Urinary bladder (tissue), 4 donors: Measurements from ENCODE around the gene EPYC. TPM values are rescaled to one million over a fixed set of nuclear protein-coding genes. Genes with fewer than 3 reads are reported as not detected.
A peak's percentile ranks its signal among the peaks of the same experiment; 100 is the strongest.
"Not testable (repeated sequence)": the region's sequence is repeated elsewhere in the genome, so short reads cannot be mapped to it uniquely, and the experiment has no call there.

Experiments
- DNase-seq: peaks from one replicate; pipeline ENCODE4 v3.0.0-alpha.2; 2015; ENCODE audit errors: extremely low spot score
- H3K27ac ChIP-seq: one replicate; pipeline ENCODE4 v1.5.1; 2013; ENCODE audit warnings: low read depth, mild to moderate bottlenecking, moderate library complexity
- H3K36me3 ChIP-seq: one replicate; pipeline ENCODE4 v1.6.1; 2013; ENCODE audit warnings: mild to moderate bottlenecking, moderate library complexity; ENCODE audit not compliant: insufficient read depth
- H3K4me1 ChIP-seq: one replicate; pipeline ENCODE4 v1.6.1; 2013; ENCODE audit warnings: mild to moderate bottlenecking, moderate library complexity; ENCODE audit not compliant: insufficient read depth
- H3K4me3 ChIP-seq: one replicate; pipeline ENCODE4 v1.5.1; 2013; ENCODE audit warnings: low read depth, low read length
- WGBS: extraction: QIAGEN DNeasy Blood & Tissue Kit; methylation state at CpG from one replicate; pipeline ENCODE4 v1.1.7; 2013; 5-methylcytosine and 5-hydroxymethylcytosine counted together
- polyA plus RNA-seq: library from polyadenylated mRNA; stranded (reverse); fragments of 200-250 nt; gene quantifications from one replicate; pipeline ENCODE4 v1.2.3, GENCODE V29; 2013
- total RNA-seq: library from RNA; depleted of rRNA; stranded (reverse); fragments of >200 nt; gene quantifications from one replicate; pipeline ENCODE4 v1.2.3, GENCODE V29; 2014
- donor health status: healthy with polysubstance abuse.
- donor health status: healthy.

EPYC gene
- total and polyA plus RNA-seq, 2 donors: 1.2 TPM; not detected in 1

- DNase-seq: no peak
- H3K36me3 ChIP-seq: no peaks in the 10 kb centered on the region
- no peaks in the 10 kb centered on the region for H3K4me1 ChIP-seq
- H3K4me3 ChIP-seq: no peak overlapping the region
- WGBS: 56% methylated on average over 1 of the region's 1 CpG
- H3K27ac ChIP-seq: no peak overlapping the region
Observed at GRCh38 chr12:91009319-91009950, 4.7 kb upstream of the EPYC start.

- 86% methylated on average over 2 of the region's 2 CpGs for WGBS
- no peaks in the 10 kb centered on the region for H3K36me3 ChIP-seq
- no peak overlapping the region for H3K4me3 ChIP-seq
- H3K4me1 ChIP-seq: no peaks in the 10 kb centered on the region
- no peak for DNase-seq
- no peak overlapping the region for H3K27ac ChIP-seq
Observed at GRCh38 chr12:91007531-91008290, 2.9 kb upstream of the EPYC start.

- Histone ChIP-seq H3K4me1 (no peaks in the 10 kb centered on the region), H3K27ac (no peak overlapping the region), H3K4me3 (no peak overlapping the region), H3K36me3 (no peaks in the 10 kb centered on the region)
- no peak for DNase-seq
Observed at GRCh38 chr12:91003737-91004136, 1.0 kb downstream of the EPYC start.

- no peak overlapping the region for H3K27ac ChIP-seq
- no peaks in the 10 kb centered on the region for H3K36me3 ChIP-seq
- H3K4me3 ChIP-seq: no peak overlapping the region
- DNase-seq: no peak
- WGBS: 33% methylated on average over 1 of the region's 1 CpG
- H3K4me1 ChIP-seq: no peaks in the 10 kb centered on the region
Observed at GRCh38 chr12:91001306-91001705, 3.5 kb downstream of the EPYC start.

GRCh38 chr12:90999966-91000365 lies 4.8 kb downstream of the EPYC start:
- H3K27ac ChIP-seq: no peak overlapping the region
- H3K36me3 ChIP-seq: no peaks in the 10 kb centered on the region
- 81% methylated on average over 2 of the region's 2 CpGs for WGBS
- H3K4me1 ChIP-seq: no peaks in the 10 kb centered on the region
- no peak overlapping the region for H3K4me3 ChIP-seq
- DNase-seq: no peak

- 98% methylated on average over 2 of the region's 2 CpGs for WGBS
- no peaks in the 10 kb centered on the region for H3K4me1 ChIP-seq
- no peak for DNase-seq
- H3K27ac ChIP-seq: no peak overlapping the region
- no peak overlapping the region for H3K4me3 ChIP-seq
- no peaks in the 10 kb centered on the region for H3K36me3 ChIP-seq
Observed at GRCh38 chr12:90999527-90999926, 5.2 kb downstream of the EPYC start.

- Histone ChIP-seq H3K36me3 (no peaks in the 10 kb centered on the region), H3K4me3 (no peak overlapping the region), H3K27ac (no peak overlapping the region), H3K4me1 (no peaks in the 10 kb centered on the region)
- 63% methylated on average over 2 of the region's 2 CpGs for WGBS
- DNase-seq: no peak
Observed at GRCh38 chr12:90995010-90995409, 9.8 kb downstream of the EPYC start.

- H3K4me3 ChIP-seq: no peak overlapping the region
- no peak for DNase-seq
- WGBS: 91% methylated on average over 3 of the region's 3 CpGs
- H3K27ac ChIP-seq: no peak overlapping the region
- no peaks in the 10 kb centered on the region for H3K4me1 ChIP-seq
- H3K36me3 ChIP-seq: no peaks in the 10 kb centered on the region
Observed at GRCh38 chr12:90991952-90992465, 12.8 kb downstream of the EPYC start.

GRCh38 chr12:90990611-90991010 lies 14.2 kb downstream of the EPYC start:
- H3K4me1 ChIP-seq: no peaks in the 10 kb centered on the region
- no peak overlapping the region for H3K27ac ChIP-seq
- no peaks in the 10 kb centered on the region for H3K36me3 ChIP-seq
- 58% methylated on average over 3 of the region's 3 CpGs for WGBS
- H3K4me3 ChIP-seq: no peak overlapping the region
- DNase-seq: no peak

- Histone ChIP-seq H3K27ac (no peak overlapping the region), H3K4me1 (no peaks in the 10 kb centered on the region), H3K4me3 (no peak overlapping the region), H3K36me3 (no peaks in the 10 kb centered on the region)
- WGBS: 89% methylated on average over 1 of the region's 1 CpG
- peak; percentile 45 for DNase-seq
Observed at GRCh38 chr12:90989686-90990111, 15.1 kb downstream of the EPYC start.

- no peak for DNase-seq
- Histone ChIP-seq H3K27ac (no peak overlapping the region), H3K4me3 (no peak overlapping the region), H3K4me1 (no peaks in the 10 kb centered on the region), H3K36me3 (no peaks in the 10 kb centered on the region)
- 97% methylated on average over 1 of the region's 1 CpG for WGBS
Observed at GRCh38 chr12:90987520-90987919, 17.3 kb downstream of the EPYC start.

- 97% methylated on average over 1 of the region's 1 CpG for WGBS
- no peak for DNase-seq
Observed at GRCh38 chr12:90987101-90987500, 17.7 kb downstream of the EPYC start.

GRCh38 chr12:90985331-90985730 lies 19.4 kb downstream of the EPYC start:
- WGBS: 96% methylated on average over 3 of the region's 3 CpGs
- H3K4me1 ChIP-seq: not testable (repeated sequence)

More at GRCh38 chr12:90987101-90987500, 17.7 kb downstream of the EPYC start:
- no peak overlapping the region for H3K27ac ChIP-seq
- H3K4me1 ChIP-seq: no peaks in the 10 kb centered on the region
- no peaks in the 10 kb centered on the region for H3K36me3 ChIP-seq
- no peak overlapping the region for H3K4me3 ChIP-seq

GRCh38 chr12:90984114-90984513 lies 20.7 kb downstream of the EPYC start:
- no peak for DNase-seq
- H3K4me3 ChIP-seq: no peak overlapping the region
- H3K36me3 ChIP-seq: no peaks in the 10 kb centered on the region
- H3K27ac ChIP-seq: no peak overlapping the region
- no peaks in the 10 kb centered on the region for H3K4me1 ChIP-seq
- WGBS: 91% methylated on average over 3 of the region's 3 CpGs

More at GRCh38 chr12:90985331-90985730, 19.4 kb downstream of the EPYC start:
- DNase-seq, H3K27ac ChIP-seq, H3K36me3 ChIP-seq, H3K4me3 ChIP-seq: not testable (repeated sequence)
